CD14-positive monocyte (primary cell): ENCODE results near the gene CHAD. TPM values are rescaled to one million over a fixed set of nuclear protein-coding genes. Genes with fewer than 3 reads are reported as not detected.
A peak's percentile ranks its signal among the peaks of the same experiment; 100 is the strongest.

Experiments used
- DNase-seq, 3 donors: peaks; one replicate each; pipeline ENCODE4 v3.0.0-alpha.2; 2011 to 2022
- H2AFZ ChIP-seq: 2 replicates; pipeline ENCODE4 v1.6.0; 2012; ENCODE audit warnings: mild to moderate bottlenecking, low read depth, low read length, inconsistent platforms; ENCODE audit not compliant: insufficient read depth, poor library complexity, severe bottlenecking
- H3K27ac ChIP-seq, 2 donors: 1 replicate in 1 of 2; 2 replicates in 1 of 2; pipeline ENCODE4 v1.5.1; 2012 to 2013; ENCODE audit warnings: low read length in 2 of 2, control low read depth in 1 of 2, inconsistent platforms in 1 of 2, low read depth in 1 of 2, mild to moderate bottlenecking in 1 of 2
- H3K27me3 ChIP-seq, 2 donors: one replicate each; pipeline versions ENCODE4 v1.6.0 to v1.6.1; 2011 to 2013; ENCODE audit warnings: low read length in 2 of 2; ENCODE audit not compliant: control insufficient read depth in 2 of 2, insufficient read depth in 2 of 2
- H3K36me3 ChIP-seq, 2 donors: replicated peaks in 1 of 2; 1 replicate in 1 of 2; 2 replicates in 1 of 2; pipeline versions ENCODE4 v1.5.1 to v1.6.1; 2012 to 2013; ENCODE audit warnings: low read length in 2 of 2, control low read depth in 1 of 2, inconsistent platforms in 1 of 2, mild to moderate bottlenecking in 1 of 2; ENCODE audit not compliant: insufficient read depth in 2 of 2, control insufficient read depth in 1 of 2
- H3K4me1 ChIP-seq, 2 donors: 1 replicate in 1 of 2; 2 replicates in 1 of 2; pipeline versions ENCODE4 v1.5.1 to v1.6.1; 2012 to 2013; ENCODE audit warnings: low read length in 2 of 2, control low read depth in 1 of 2, inconsistent platforms in 1 of 2, mild to moderate bottlenecking in 1 of 2, moderate library complexity in 1 of 2; ENCODE audit not compliant: insufficient read depth in 2 of 2, control insufficient read depth in 1 of 2
- H3K4me2 ChIP-seq: replicated peaks from 2 replicates; pipeline ENCODE3; 2012; ENCODE audit warnings: low read length, moderate library complexity, mild to moderate bottlenecking; ENCODE audit not compliant: poor library complexity, severe bottlenecking; ENCODE audit errors: extremely low read depth
- H3K4me3 ChIP-seq, 3 experiments: fragments of 200-600 bp in 1 of 3; sonication (generic) in 1 of 3; replicated peaks in 1 of 3; 1 replicate in 2 of 3; 2 replicates in 1 of 3; pipeline ENCODE4 v1.5.1; 2011 to 2013; ENCODE audit warnings: low read length in 3 of 3, mild to moderate bottlenecking in 3 of 3, control low read depth in 2 of 3, low read depth in 2 of 3, inconsistent platforms in 1 of 3, moderate library complexity in 1 of 3
- H3K79me2 ChIP-seq: 2 replicates; pipeline ENCODE4 v1.6.0; 2012; ENCODE audit warnings: mild to moderate bottlenecking, control low read depth, inconsistent platforms, low read length, moderate library complexity; ENCODE audit not compliant: insufficient read depth
- H3K9ac ChIP-seq: 2 replicates; pipeline ENCODE4 v1.6.0; 2017; ENCODE audit warnings: low read length, mild to moderate bottlenecking; ENCODE audit not compliant: insufficient read depth, poor library complexity, severe bottlenecking
- H3K9me3 ChIP-seq, 2 donors: replicated peaks in 1 of 2; 1 replicate in 1 of 2; 2 replicates in 1 of 2; pipeline versions ENCODE4 v1.5.1 to v1.6.1; 2012 to 2013; ENCODE audit warnings: low read length in 2 of 2, control low read depth in 1 of 2; ENCODE audit not compliant: control insufficient read depth in 1 of 2, insufficient read depth in 1 of 2
- H4K20me1 ChIP-seq: 2 replicates; pipeline ENCODE4 v1.6.0; 2012; ENCODE audit warnings: mild to moderate bottlenecking, low read length, control low read depth, moderate library complexity; ENCODE audit not compliant: insufficient read depth
- H3K27ac Mint-ChIP-seq, 7 donors: one replicate each; pipeline ENCODE4 v1.8.0; 2020; ENCODE audit warnings: mild to moderate bottlenecking in 7 of 7, mixed read lengths in 7 of 7, moderate library complexity in 6 of 7, inconsistent platforms in 2 of 7
- H3K27me3 Mint-ChIP-seq, 3 donors: one replicate each; pipeline ENCODE4 v1.8.0; 2021 to 2022; ENCODE audit warnings: low read depth in 3 of 3, mild to moderate bottlenecking in 3 of 3, mixed read lengths in 3 of 3, moderate library complexity in 3 of 3, inconsistent platforms in 1 of 3
- H3K36me3 Mint-ChIP-seq, 2 donors: one replicate each; pipeline ENCODE4 v1.8.0; 2020; ENCODE audit warnings: mixed read lengths in 2 of 2, inconsistent platforms in 1 of 2, mild to moderate bottlenecking in 1 of 2
- H3K4me1 Mint-ChIP-seq: one replicate; pipeline ENCODE4 v1.8.0; 2020; ENCODE audit warnings: mild to moderate bottlenecking, mixed read lengths
- H3K4me3 Mint-ChIP-seq, 2 donors: one replicate each; pipeline ENCODE4 v1.8.0; 2020; ENCODE audit warnings: mild to moderate bottlenecking in 2 of 2, mixed read lengths in 2 of 2, moderate library complexity in 1 of 2
- H3K9me3 Mint-ChIP-seq, 7 donors: one replicate each; pipeline ENCODE4 v1.8.0; 2020 to 2022; ENCODE audit warnings: mixed read lengths in 7 of 7, mild to moderate bottlenecking in 6 of 7, moderate library complexity in 6 of 7, inconsistent platforms in 2 of 7
- WGBS: methylation state at CpG from one replicate; pipeline ENCODE4 v1.1.5; 2013; ENCODE audit warnings: missing lambda C conversion rate; ENCODE audit not compliant: insufficient coverage; 5-methylcytosine and 5-hydroxymethylcytosine counted together
- intact Hi-C, 2 donors: fragments of 100-400 bp; cut with micrococcal nuclease; formaldehyde crosslinking; loops; one replicate each; pipeline versions ENCODE4 v1.15.0 to v1.15.1; 2023
- polyA plus RNA-seq, 3 donors: library from polyadenylated mRNA; depleted of rRNA in 1 of 3; unstranded in 2 of 3; stranded (reverse) in 1 of 3; fragments of 300-500 nt in 2 of 3; fragments of >200 nt in 1 of 3; fragmentation: Illumina TruSeq in 2 of 3; gene quantifications; 1 replicate in 2 of 3; 2 replicates in 1 of 3; pipeline ENCODE4 v1.2.3, GENCODE V29; 2012 to 2021
- TF ChIP-seq, protein P1 (sequence below): fragments of 200-600 bp; IDR thresholded peaks from one replicate; pipeline ENCODE4 v1.8.0; 2022; ENCODE audit warnings: antibody characterized with exemption, mild to moderate bottlenecking

Gene CHAD
- polyA plus RNA-seq, 3 donors = not detected

DNA sequence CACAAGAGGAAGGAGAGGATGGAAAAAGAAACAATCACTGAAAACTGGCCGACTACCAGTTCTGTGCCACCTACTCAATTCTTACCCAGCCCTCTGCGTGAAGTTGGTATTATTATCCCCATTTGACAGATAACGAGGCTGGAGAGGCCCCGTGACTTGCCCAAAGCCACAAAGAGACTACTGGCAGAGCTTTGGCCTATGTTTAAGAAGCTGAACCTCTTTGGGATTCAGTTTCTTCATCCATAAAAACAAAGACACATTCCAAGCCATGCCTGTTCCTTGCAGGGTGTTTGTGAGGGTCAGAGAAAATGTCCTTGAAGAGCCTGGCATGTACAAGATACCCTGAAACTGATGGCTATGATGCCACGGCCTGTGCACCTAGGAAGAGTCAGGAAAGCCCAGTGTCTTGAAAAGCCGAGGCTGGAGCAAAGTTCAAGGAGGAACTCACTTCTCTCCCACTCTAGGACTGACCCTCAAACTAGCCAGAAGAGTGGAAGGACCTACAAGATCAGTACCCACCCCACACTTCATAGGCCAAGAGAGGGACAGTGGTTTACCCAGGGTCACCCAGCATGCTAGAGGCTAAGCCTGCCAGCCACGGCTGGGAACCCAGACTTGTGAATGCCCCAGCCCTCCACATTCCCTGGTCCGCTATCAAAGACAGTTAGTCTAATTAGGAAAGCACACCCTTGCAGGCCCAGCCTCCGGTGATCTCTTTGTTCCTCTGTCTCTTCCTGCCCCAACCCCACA is 44.3 kb downstream of the CHAD start:
- H3K4me3 Mint-ChIP-seq = peak overlapping the region in 1 of 2 donors; percentile 51
- H3K4me3 ChIP-seq = no peak overlapping the region
- intact Hi-C loops = no loop called here
- H3K4me1 Mint-ChIP-seq = peaks cover 58% of the 10 kb centered on the region
- peaks cover 14% of the 10 kb centered on the region for H3K79me2 ChIP-seq
- 56% methylated on average over 7 of the region's 9 CpGs for whole genome bisulfite sequencing
- peaks cover 0 to 1% (median 0%) of the 10 kb centered on the region in 7 donors for H3K9me3 Mint-ChIP-seq
- TF ChIP-seq, protein P1, sequence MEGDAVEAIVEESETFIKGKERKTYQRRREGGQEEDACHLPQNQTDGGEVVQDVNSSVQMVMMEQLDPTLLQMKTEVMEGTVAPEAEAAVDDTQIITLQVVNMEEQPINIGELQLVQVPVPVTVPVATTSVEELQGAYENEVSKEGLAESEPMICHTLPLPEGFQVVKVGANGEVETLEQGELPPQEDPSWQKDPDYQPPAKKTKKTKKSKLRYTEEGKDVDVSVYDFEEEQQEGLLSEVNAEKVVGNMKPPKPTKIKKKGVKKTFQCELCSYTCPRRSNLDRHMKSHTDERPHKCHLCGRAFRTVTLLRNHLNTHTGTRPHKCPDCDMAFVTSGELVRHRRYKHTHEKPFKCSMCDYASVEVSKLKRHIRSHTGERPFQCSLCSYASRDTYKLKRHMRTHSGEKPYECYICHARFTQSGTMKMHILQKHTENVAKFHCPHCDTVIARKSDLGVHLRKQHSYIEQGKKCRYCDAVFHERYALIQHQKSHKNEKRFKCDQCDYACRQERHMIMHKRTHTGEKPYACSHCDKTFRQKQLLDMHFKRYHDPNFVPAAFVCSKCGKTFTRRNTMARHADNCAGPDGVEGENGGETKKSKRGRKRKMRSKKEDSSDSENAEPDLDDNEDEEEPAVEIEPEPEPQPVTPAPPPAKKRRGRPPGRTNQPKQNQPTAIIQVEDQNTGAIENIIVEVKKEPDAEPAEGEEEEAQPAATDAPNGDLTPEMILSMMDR = no peak
- no peak overlapping the region for H3K9ac ChIP-seq
- no peaks in the 10 kb centered on the region for H4K20me1 ChIP-seq
- DNase-seq = no peak
- H3K27ac ChIP-seq = no peak overlapping the region
- H3K4me2 ChIP-seq = no peak overlapping the region
- H3K27ac Mint-ChIP-seq = peak overlapping the region in 5 of 7 donors; percentile 18 to 79 (median 30)
- no peaks in the 10 kb centered on the region for H3K36me3 Mint-ChIP-seq
- no peaks in the 10 kb centered on the region for H3K36me3 ChIP-seq
- peaks cover 0 to 5% (median 0%) of the 10 kb centered on the region in 3 donors for H3K27me3 Mint-ChIP-seq
- H2AFZ ChIP-seq = peak overlapping the region; percentile 96
- no peaks in the 10 kb centered on the region for H3K27me3 ChIP-seq
- no peaks in the 10 kb centered on the region for H3K9me3 ChIP-seq
- H3K4me1 ChIP-seq = peaks cover 55 to 59% of the 10 kb centered on the region in 2 donors

DNA sequence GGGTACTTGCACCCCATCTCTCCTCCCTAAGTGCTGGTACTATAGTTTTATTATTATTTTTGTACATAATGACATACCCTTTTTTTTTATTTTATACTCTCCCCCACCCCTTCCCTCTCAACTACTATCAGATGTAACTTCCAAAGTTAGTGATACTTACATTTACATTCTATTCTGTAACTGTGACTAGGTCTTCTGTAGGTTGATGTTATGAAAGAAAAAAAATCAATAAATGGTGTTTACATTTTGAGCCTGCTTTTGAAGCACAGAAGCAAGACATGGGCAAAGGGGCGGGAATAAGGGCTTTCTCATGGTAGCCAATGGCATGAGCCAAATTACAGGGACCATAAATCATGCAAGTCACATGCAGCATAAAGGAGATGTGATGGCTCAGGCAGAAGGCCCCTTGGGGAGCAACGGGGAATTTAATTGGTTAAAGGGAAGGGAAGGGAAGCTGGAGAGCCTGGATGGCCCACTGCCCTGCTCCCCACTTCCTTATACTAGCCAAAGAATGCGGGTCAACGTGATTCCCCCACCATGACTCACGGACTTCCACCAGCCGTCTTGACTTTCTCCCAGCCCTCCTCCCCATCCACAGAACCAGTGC is 45.0 kb downstream of the CHAD start:
- Mint-ChIP-seq H3K36me3 (no peaks in the 10 kb centered on the region), H3K9me3 (peaks cover 0 to 5% (median 3%) of the 10 kb centered on the region in 7 donors), H3K4me3 (peak overlapping the region in 1 of 2 donors; percentile 51), H3K4me1 (peaks cover 58% of the 10 kb centered on the region), H3K27me3 (peaks cover 0 to 5% (median 0%) of the 10 kb centered on the region in 3 donors), H3K27ac (peak overlapping the region in 4 of 7 donors; percentile 18 to 43 (median 24))
- H3K9ac ChIP-seq = no peak overlapping the region
- no peaks in the 10 kb centered on the region for H3K27me3 ChIP-seq
- peaks cover 10% of the 10 kb centered on the region for H3K79me2 ChIP-seq
- H3K4me1 ChIP-seq = peaks cover 55 to 59% of the 10 kb centered on the region in 2 donors
- intact Hi-C loops = no loop called here
- no peaks in the 10 kb centered on the region for H3K9me3 ChIP-seq
- H3K4me2 ChIP-seq = no peak overlapping the region
- WGBS = 80% methylated on average over 1 of the region's 6 CpGs
- no peak overlapping the region for H2AFZ ChIP-seq
- no peak overlapping the region for H3K4me3 ChIP-seq
- DNase-seq = peak; percentile 42 to 88 (median 57)
- TF ChIP-seq, protein P1 = no peak
- H3K27ac ChIP-seq = no peak overlapping the region
- H3K36me3 ChIP-seq = no peaks in the 10 kb centered on the region
- H4K20me1 ChIP-seq = no peaks in the 10 kb centered on the region
